H1 (cell line): ENCODE results near the gene NBEA. TPM values are rescaled to one million over a fixed set of nuclear protein-coding genes. Genes with fewer than 3 reads are reported as not detected.

Experiments used
- CTCF ChIA-PET: fragments of 300-600 bp; sonication (Branson Sonifier 250); formaldehyde crosslinking; loops from one replicate; lab custom pipeline; 2021; ENCODE audit not compliant: partially characterized antibody; lab: Charles Lee
- POLR2A ChIA-PET: fragments of 300-600 bp; sonication (Branson Sonifier 250); formaldehyde crosslinking; loops from one replicate; lab custom pipeline; 2021; ENCODE audit warnings: inconsistent platforms; ENCODE audit not compliant: partially characterized antibody; lab: Charles Lee
- DNase-seq, 2 experiments: peaks; one replicate each; pipeline versions ENCODE4 v3.0.0 to v3.0.0-alpha.2; 2010 to 2022; ENCODE audit warnings: low spot score in 2 of 2, low read depth in 1 of 2, mixed read lengths in 1 of 2
- FAIRE-seq: peaks from 2 replicates; lab custom pipeline; 2011; peaks lifted over from hg19 to GRCh38; lab: Jason Lieb, UNC
- H2AFZ ChIP-seq: 2 replicates; pipeline ENCODE4 v1.8.1; 2012; ENCODE audit warnings: low read length, inconsistent platforms
- H2AK5ac ChIP-seq: 2 replicates; pipeline ENCODE4 v1.6.1; 2013; ENCODE audit warnings: low read depth, low read length
- H2BK120ac ChIP-seq: replicated peaks from 2 replicates; pipeline ENCODE3; 2013; ENCODE audit warnings: low read depth, low read length, inconsistent platforms
- H2BK12ac ChIP-seq: 2 replicates; pipeline ENCODE4 v1.6.1; 2013; ENCODE audit warnings: low read depth, low read length
- H2BK15ac ChIP-seq: 2 replicates; pipeline ENCODE4 v1.6.1; 2013; ENCODE audit warnings: low read length
- H2BK20ac ChIP-seq: 2 replicates; pipeline ENCODE4 v1.6.1; 2013; ENCODE audit warnings: low read length
- H2BK5ac ChIP-seq: 2 replicates; pipeline ENCODE4 v1.6.1; 2013; ENCODE audit warnings: low read depth, low read length
- H3K14ac ChIP-seq: 2 replicates; pipeline ENCODE4 v1.6.1; 2013; ENCODE audit warnings: inconsistent platforms; ENCODE audit not compliant: insufficient read length
- H3K18ac ChIP-seq: 2 replicates; pipeline ENCODE4 v1.6.1; 2013; ENCODE audit warnings: low read length; ENCODE audit errors: extremely low read depth
- H3K23ac ChIP-seq: 2 replicates; pipeline ENCODE4 v1.6.1; 2013; ENCODE audit warnings: inconsistent platforms; ENCODE audit not compliant: insufficient read length
- H3K23me2 ChIP-seq: 2 replicates; pipeline ENCODE4 v1.6.1; 2013; ENCODE audit warnings: low read depth, low read length
- H3K27ac ChIP-seq: 2 replicates; pipeline ENCODE4 v1.6.1; 2011; ENCODE audit warnings: low read depth, low read length, inconsistent platforms
- H3K27me3 ChIP-seq, 4 experiments: replicated peaks in 1 of 4; 1 replicate in 1 of 4; 2 replicates in 3 of 4; pipeline versions ENCODE4 v1.6.1 to v1.8.1; 2011 to 2013; ENCODE audit warnings: low read length in 3 of 4, mild to moderate bottlenecking in 3 of 4, inconsistent platforms in 2 of 4, mixed read lengths in 2 of 4, moderate library complexity in 1 of 4; ENCODE audit not compliant: control insufficient read depth in 3 of 4, insufficient read depth in 3 of 4; ENCODE audit errors: extremely low read depth in 1 of 4
- H3K36me3 ChIP-seq, 4 experiments: 2 replicates each; pipeline versions ENCODE4 v1.6.1 to v1.8.1; 2011 to 2013; ENCODE audit warnings: mild to moderate bottlenecking in 4 of 4, low read length in 3 of 4, moderate library complexity in 2 of 4, control low read depth in 1 of 4, inconsistent platforms in 1 of 4; ENCODE audit not compliant: insufficient read depth in 4 of 4, control insufficient read depth in 2 of 4
- H3K4ac ChIP-seq: replicated peaks from 2 replicates; pipeline ENCODE3; 2013; ENCODE audit warnings: low read length, low read depth, mixed read lengths, inconsistent platforms; ENCODE audit not compliant: insufficient read length
- H3K4me1 ChIP-seq, 4 experiments: replicated peaks in 1 of 4; 1 replicate in 1 of 4; 2 replicates in 3 of 4; pipeline versions ENCODE4 v1.6.1 to v1.8.1; 2011 to 2013; ENCODE audit warnings: low read length in 3 of 4, inconsistent platforms in 2 of 4, mixed read lengths in 1 of 4; ENCODE audit not compliant: insufficient read depth in 4 of 4, control insufficient read depth in 3 of 4
- H3K4me2 ChIP-seq, 2 experiments: 2 replicates each; pipeline versions ENCODE4 v1.6.1 to v1.8.1; 2011 to 2013; ENCODE audit warnings: low read depth in 2 of 2, low read length in 2 of 2, control low read depth in 1 of 2, inconsistent platforms in 1 of 2, mild to moderate bottlenecking in 1 of 2; ENCODE audit not compliant: insufficient read depth in 1 of 2
- H3K4me3 ChIP-seq, 4 experiments: fragments of 200-600, 300-600 bp in 1 of 4; sonication (generic), shearing (Covaris generic), sonication (Bioruptor Twin) in 1 of 4; 2 replicates each; pipeline versions ENCODE4 v1.5.1 to v1.8.1; 2011 to 2016; ENCODE audit warnings: low read length in 4 of 4, low read depth in 3 of 4, control low read depth in 2 of 4, inconsistent platforms in 2 of 4, mild to moderate bottlenecking in 2 of 4, mixed read lengths in 1 of 4, moderate library complexity in 1 of 4; ENCODE audit not compliant: insufficient read depth in 2 of 4; ENCODE audit errors: extremely low read depth in 1 of 4
- H3K56ac ChIP-seq: replicated peaks from 2 replicates; pipeline ENCODE3; 2013; ENCODE audit warnings: low read depth, mild to moderate bottlenecking, mixed read lengths, low read length, inconsistent platforms; ENCODE audit not compliant: insufficient read length
- H3K79me1 ChIP-seq: 2 replicates; pipeline ENCODE4 v1.6.1; 2013; ENCODE audit warnings: low read depth, low read length, control low read depth
- H3K79me2 ChIP-seq, 2 experiments: 2 replicates each; pipeline versions ENCODE4 v1.6.1 to v1.8.1; 2012 to 2013; ENCODE audit warnings: low read length in 2 of 2, mild to moderate bottlenecking in 2 of 2, inconsistent platforms in 1 of 2; ENCODE audit not compliant: insufficient read depth in 2 of 2, control insufficient read depth in 1 of 2
- H3K9ac ChIP-seq, 4 experiments: replicated peaks in 1 of 4; 1 replicate in 1 of 4; 2 replicates in 3 of 4; pipeline versions ENCODE4 v1.6.1 to v1.8.1; 2011 to 2013; ENCODE audit warnings: low read depth in 3 of 4, low read length in 3 of 4, control low read depth in 2 of 4, mild to moderate bottlenecking in 2 of 4, moderate library complexity in 2 of 4, inconsistent platforms in 1 of 4; ENCODE audit errors: extremely low read depth in 1 of 4
- H3K9me3 ChIP-seq, 2 experiments: 2 replicates each; pipeline versions ENCODE4 v1.6.1 to v1.8.1; 2012 to 2013; ENCODE audit warnings: mild to moderate bottlenecking in 2 of 2, moderate library complexity in 2 of 2, control low read depth in 1 of 2, inconsistent platforms in 1 of 2, low read depth in 1 of 2, low read length in 1 of 2, mixed read lengths in 1 of 2; ENCODE audit not compliant: insufficient read depth in 2 of 2
- H4K20me1 ChIP-seq, 2 experiments: replicated peaks in 1 of 2; 2 replicates each; pipeline versions ENCODE3 to v1.8.1; 2011 to 2013; ENCODE audit warnings: inconsistent platforms in 2 of 2, low read length in 2 of 2, mild to moderate bottlenecking in 1 of 2; ENCODE audit not compliant: insufficient read depth in 2 of 2, control insufficient read depth in 1 of 2
- H4K5ac ChIP-seq: 2 replicates; pipeline ENCODE4 v1.6.1; 2013; ENCODE audit warnings: low read length, low read depth, mixed read lengths, inconsistent platforms; ENCODE audit not compliant: insufficient read length
- H4K8ac ChIP-seq: 2 replicates; pipeline ENCODE4 v1.8.0; 2013; ENCODE audit warnings: mild to moderate bottlenecking, moderate library complexity, low read length, inconsistent platforms; ENCODE audit not compliant: insufficient read depth; ENCODE audit errors: extremely low read depth
- H4K91ac ChIP-seq: replicated peaks from 2 replicates; pipeline ENCODE3; 2013; ENCODE audit warnings: low read length, mixed read lengths, inconsistent platforms; ENCODE audit not compliant: insufficient read length
- MAFK ChIP-seq: IDR thresholded peaks from 2 replicates; pipeline ENCODE4 v1.6.1; 2012; ENCODE audit warnings: low read depth, mild to moderate bottlenecking, improper control_type of control experiment, low read length
- POLR2A ChIP-seq, 2 experiments: IDR thresholded peaks; 1 replicate in 1 of 2; 2 replicates in 1 of 2; pipeline ENCODE4 v1.6.1; 2011; ENCODE audit warnings: low read depth in 2 of 2, low read length in 2 of 2, mild to moderate bottlenecking in 2 of 2; ENCODE audit errors: control extremely low read depth in 1 of 2
- WGBS, 2 experiments: shearing (Covaris generic) in 1 of 2; methylation state at CpG; one replicate each; pipeline versions ENCODE4 v1.1.6 to v1.1.7; 2013 to 2015; ENCODE audit warnings: low lambda C conversion rate in 2 of 2, mixed read lengths in 2 of 2, inconsistent platforms in 1 of 2, low coverage in 1 of 2, missing lambda C conversion rate in 1 of 2; ENCODE audit not compliant: insufficient replicate concordance in 2 of 2, insufficient coverage in 1 of 2, insufficient read length in 1 of 2; ENCODE audit errors: extremely low coverage in 1 of 2, missing lambda C conversion rate in 1 of 2; 5-methylcytosine and 5-hydroxymethylcytosine counted together
- polyA plus RNA-seq, 7 experiments: library from polyadenylated mRNA; depleted of rRNA in 3 of 7; stranded (reverse) in 5 of 7; unstranded in 2 of 7; fragments of >200 nt in 5 of 7; fragments of 200-250 nt in 2 of 7; gene quantifications; 1 replicate in 5 of 7; 2 replicates in 1 of 7; 4 replicates in 1 of 7; pipeline versions ENCODE4 v1.2.1 to v1.2.3, GENCODE V29; 2011 to 2013; ENCODE audit warnings: missing spikeins in 2 of 7, mixed read lengths in 2 of 7
- total RNA-seq: library from RNA; stranded (reverse); fragmentation: NEBNext Ultra II Directional; extraction: Animal tissue kit (Norgen Biotek cat#: 25700); gene quantifications from 2 replicates; pipeline ENCODE4 v1.2.1, GENCODE V29; 2021
- TF ChIP-seq, protein P1 (sequence below): IDR thresholded peaks from 2 replicates; pipeline ENCODE4 v1.6.1; 2012; ENCODE audit warnings: low read length, inconsistent platforms

The NBEA gene
- total and polyA plus RNA-seq, 2 of the 8 experiments (the other 6 are each of a cell fraction or from before 2014, with no cell fraction given), result 14.2 to 21.5 TPM

DNA sequence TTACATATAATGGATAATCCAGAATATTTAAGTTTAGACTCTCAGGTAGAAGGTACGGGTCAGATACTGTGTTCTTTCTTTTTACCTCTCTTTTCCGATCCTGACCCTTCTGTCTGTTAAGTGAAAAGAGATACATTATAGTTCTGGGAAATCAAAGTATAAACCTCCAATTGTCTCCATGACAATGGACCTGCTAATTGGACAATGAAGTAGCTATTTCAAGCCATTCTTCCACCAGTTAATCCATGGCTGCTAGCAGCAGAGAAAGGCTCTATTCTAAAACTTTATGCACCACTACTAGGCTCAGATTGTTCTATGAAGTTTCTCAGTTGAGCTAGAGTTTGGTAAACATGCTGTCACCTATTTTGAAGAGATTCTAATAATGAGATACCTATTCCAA is 8.3 kb upstream of the NBEA start:
- H3K4me3 ChIP-seq, result no peak overlapping the region
- no peak for FAIRE-seq

More for the DNA sequence above, 8.3 kb upstream of the NBEA start:
- Histone ChIP-seq H2BK20ac (no peak overlapping the region), H2AK5ac (no peak overlapping the region), H2BK120ac (no peak overlapping the region), H4K20me1 (no peaks in the 10 kb centered on the region), H3K4me2 (no peak overlapping the region), H3K18ac (no peak overlapping the region), H3K79me2 (no peaks in the 10 kb centered on the region), H3K4ac (no peak overlapping the region), H2AFZ (no peak overlapping the region), H3K9ac (no peak overlapping the region), H2BK5ac (no peak overlapping the region)
- CTCF ChIA-PET, result interaction anchor here (1.0 kb wide), 1 partner anchor 100 kb away, joined by 3 read pairs; no protein-coding TSS in a partner anchor
- DNase-seq, result no peak
- TF ChIP-seq MAFK (no peak), POLR2A (IDR thresholded peaks at IDR 0.05; ENCODE audit: control extremely low read depth in 1 of 2, low read depth in 2 of 2, low read length in 2 of 2) (no peak)
- TF ChIP-seq, protein P1, sequence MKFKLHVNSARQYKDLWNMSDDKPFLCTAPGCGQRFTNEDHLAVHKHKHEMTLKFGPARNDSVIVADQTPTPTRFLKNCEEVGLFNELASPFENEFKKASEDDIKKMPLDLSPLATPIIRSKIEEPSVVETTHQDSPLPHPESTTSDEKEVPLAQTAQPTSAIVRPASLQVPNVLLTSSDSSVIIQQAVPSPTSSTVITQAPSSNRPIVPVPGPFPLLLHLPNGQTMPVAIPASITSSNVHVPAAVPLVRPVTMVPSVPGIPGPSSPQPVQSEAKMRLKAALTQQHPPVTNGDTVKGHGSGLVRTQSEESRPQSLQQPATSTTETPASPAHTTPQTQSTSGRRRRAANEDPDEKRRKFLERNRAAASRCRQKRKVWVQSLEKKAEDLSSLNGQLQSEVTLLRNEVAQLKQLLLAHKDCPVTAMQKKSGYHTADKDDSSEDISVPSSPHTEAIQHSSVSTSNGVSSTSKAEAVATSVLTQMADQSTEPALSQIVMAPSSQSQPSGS, result no peak
- TF ChIP-seq, all 59 proteins: peak for 0
- Histone ChIP-seq H3K79me1 (no peaks in the 10 kb centered on the region), H3K14ac (no peak overlapping the region), H3K4me1 (peaks cover 0 to 3% (median under 1%) of the 10 kb centered on the region in 4 experiments; a peak in 2 of 7 replicates), H3K9me3 (peaks cover 0 to 2% of the 10 kb centered on the region in 2 experiments; a peak in 1 of 4 replicates), H2BK15ac (no peak overlapping the region), H2BK12ac (no peak overlapping the region), H3K23ac (no peak overlapping the region), H3K27ac (no peak overlapping the region), H3K36me3 (no peaks in the 10 kb centered on the region), H4K8ac (no peak overlapping the region), H3K27me3 (no peaks in the 10 kb centered on the region; a peak in 1 of 7 replicates), H4K5ac (no peak overlapping the region), H3K23me2 (no peaks in the 10 kb centered on the region), H3K56ac (no peak overlapping the region), H4K91ac (no peak overlapping the region)
- WGBS, 2 experiments, result 85% methylated on average over 2 of the region's 2 CpGs; no CpG with 5 or more reads in 1 of the 2 experiments
- POLR2A ChIA-PET, result interaction anchor here (0.8 kb wide), 1 partner anchor 19 kb away, joined by 3 read pairs; no protein-coding TSS in a partner anchor
